ENCODE measurements around the gene ELMOD1.

The ELMOD1 gene

GRCh38 chr11:107699371-107700285 lies 108.7 kb downstream of the ELMOD1 start:
- TF ChIP-seq RAD21 (IDR thresholded peaks at IDR 0.05; ENCODE audit: low read depth) (no peak), YY1 (IDR thresholded peaks at IDR 0.05; ENCODE audit: low read depth) (no peak), CREB1 (IDR thresholded peaks at IDR 0.05; ENCODE audit: low read depth) (no peak)

- TF ChIP-seq EGR1 (IDR thresholded peaks at IDR 0.05), result no peak
- TF ChIP-seq FOXM1 (IDR thresholded peaks at IDR 0.05; ENCODE audit: borderline replicate concordance, low read depth), result no peak
- no peak for TF ChIP-seq REST (IDR thresholded peaks at IDR 0.05; ENCODE audit: low read depth)
- no peak for TF ChIP-seq YY1 (IDR thresholded peaks at IDR 0.05; ENCODE audit: low read depth)
- TF ChIP-seq CREB1 (IDR thresholded peaks at IDR 0.05; ENCODE audit: low read depth), result no peak
- TF ChIP-seq TCF12 (IDR thresholded peaks at IDR 0.05; ENCODE audit: low read depth), result no peak
- TF ChIP-seq CEBPB (IDR thresholded peaks at IDR 0.05), result no peak
- no peak for TF ChIP-seq MAX (IDR thresholded peaks at IDR 0.05)
- TF ChIP-seq EP300 (IDR thresholded peaks at IDR 0.05; ENCODE audit: borderline replicate concordance), result no peak
- TF ChIP-seq RAD21 (IDR thresholded peaks at IDR 0.05; ENCODE audit: low read depth), result no peak
- TF ChIP-seq ZBTB7A (IDR thresholded peaks at IDR 0.05; ENCODE audit: low read depth), result no peak
- no peak for TF ChIP-seq TEAD4 (IDR thresholded peaks at IDR 0.05)
Measured at GRCh38 chr11:107702109-107702660, 111.2 kb downstream of the ELMOD1 start.

GRCh38 chr11:107702723-107703122 lies 111.8 kb downstream of the ELMOD1 start:
- TF ChIP-seq MAX (IDR thresholded peaks at IDR 0.05), result no peak
- TF ChIP-seq TCF12 (IDR thresholded peaks at IDR 0.05; ENCODE audit: low read depth), result no peak
- no peak for TF ChIP-seq YY1 (IDR thresholded peaks at IDR 0.05; ENCODE audit: low read depth)
- no peak for TF ChIP-seq RAD21 (IDR thresholded peaks at IDR 0.05; ENCODE audit: low read depth)
- no peak for TF ChIP-seq CEBPB (IDR thresholded peaks at IDR 0.05)
- no peak for TF ChIP-seq TAF1 (IDR thresholded peaks at IDR 0.05; ENCODE audit: low read depth)

- no peak for TF ChIP-seq NFIC (IDR thresholded peaks at IDR 0.05)
- TF ChIP-seq TAF1 (IDR thresholded peaks at IDR 0.05; ENCODE audit: low read depth), result no peak
Measured at GRCh38 chr11:107704451-107704850, 113.5 kb downstream of the ELMOD1 start.

GRCh38 chr11:107705027-107705426 lies 114.1 kb downstream of the ELMOD1 start:
- TF ChIP-seq CEBPB (IDR thresholded peaks at IDR 0.05), result no peak

- no peak for TF ChIP-seq TAF1 (IDR thresholded peaks at IDR 0.05; ENCODE audit: low read depth)
- no peak for TF ChIP-seq USF1 (IDR thresholded peaks at IDR 0.05)
- TF ChIP-seq EGR1 (IDR thresholded peaks at IDR 0.05), result no peak
- no peak for TF ChIP-seq CREB1 (IDR thresholded peaks at IDR 0.05; ENCODE audit: low read depth)
- no peak for TF ChIP-seq MAX (IDR thresholded peaks at IDR 0.05)
- TF ChIP-seq FOXM1 (IDR thresholded peaks at IDR 0.05; ENCODE audit: borderline replicate concordance, low read depth), result no peak
- TF ChIP-seq YY1 (IDR thresholded peaks at IDR 0.05; ENCODE audit: low read depth), result no peak
- TF ChIP-seq RAD21 (IDR thresholded peaks at IDR 0.05; ENCODE audit: low read depth), result no peak
- no peak for TF ChIP-seq CEBPB (IDR thresholded peaks at IDR 0.05)
- no peak for TF ChIP-seq TEAD4 (IDR thresholded peaks at IDR 0.05)
- no peak for TF ChIP-seq NFIC (IDR thresholded peaks at IDR 0.05)
- no peak for TF ChIP-seq ZBTB7A (IDR thresholded peaks at IDR 0.05; ENCODE audit: low read depth)
Measured at GRCh38 chr11:107706531-107706930, 115.6 kb downstream of the ELMOD1 start.

- TF ChIP-seq EP300 (IDR thresholded peaks at IDR 0.05; ENCODE audit: borderline replicate concordance) (no peak), CEBPB (IDR thresholded peaks at IDR 0.05) (no peak), REST (IDR thresholded peaks at IDR 0.05; ENCODE audit: low read depth) (no peak), EGR1 (IDR thresholded peaks at IDR 0.05) (no peak), TEAD4 (IDR thresholded peaks at IDR 0.05) (no peak), TCF12 (IDR thresholded peaks at IDR 0.05; ENCODE audit: low read depth) (no peak), RAD21 (IDR thresholded peaks at IDR 0.05; ENCODE audit: low read depth) (no peak), CREB1 (IDR thresholded peaks at IDR 0.05; ENCODE audit: low read depth) (no peak), TAF1 (IDR thresholded peaks at IDR 0.05; ENCODE audit: low read depth) (no peak), ZBTB7A (IDR thresholded peaks at IDR 0.05; ENCODE audit: low read depth) (no peak), YY1 (IDR thresholded peaks at IDR 0.05; ENCODE audit: low read depth) (no peak), NFIC (IDR thresholded peaks at IDR 0.05) (no peak)
Measured at GRCh38 chr11:107707215-107707671, 116.3 kb downstream of the ELMOD1 start.
